ENCODE data around the gene PDE6C.

- TF ChIP-seq, protein P1, sequence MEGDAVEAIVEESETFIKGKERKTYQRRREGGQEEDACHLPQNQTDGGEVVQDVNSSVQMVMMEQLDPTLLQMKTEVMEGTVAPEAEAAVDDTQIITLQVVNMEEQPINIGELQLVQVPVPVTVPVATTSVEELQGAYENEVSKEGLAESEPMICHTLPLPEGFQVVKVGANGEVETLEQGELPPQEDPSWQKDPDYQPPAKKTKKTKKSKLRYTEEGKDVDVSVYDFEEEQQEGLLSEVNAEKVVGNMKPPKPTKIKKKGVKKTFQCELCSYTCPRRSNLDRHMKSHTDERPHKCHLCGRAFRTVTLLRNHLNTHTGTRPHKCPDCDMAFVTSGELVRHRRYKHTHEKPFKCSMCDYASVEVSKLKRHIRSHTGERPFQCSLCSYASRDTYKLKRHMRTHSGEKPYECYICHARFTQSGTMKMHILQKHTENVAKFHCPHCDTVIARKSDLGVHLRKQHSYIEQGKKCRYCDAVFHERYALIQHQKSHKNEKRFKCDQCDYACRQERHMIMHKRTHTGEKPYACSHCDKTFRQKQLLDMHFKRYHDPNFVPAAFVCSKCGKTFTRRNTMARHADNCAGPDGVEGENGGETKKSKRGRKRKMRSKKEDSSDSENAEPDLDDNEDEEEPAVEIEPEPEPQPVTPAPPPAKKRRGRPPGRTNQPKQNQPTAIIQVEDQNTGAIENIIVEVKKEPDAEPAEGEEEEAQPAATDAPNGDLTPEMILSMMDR (IDR thresholded peaks at IDR 0.05; ENCODE audit: low read depth, low read length), result no peak
- TF ChIP-seq EZH2phosphoT487 (IDR thresholded peaks at IDR 0.05; ENCODE audit: low read depth), result no peak
These were observed 27.5 kb downstream of the PDE6C start for GRCh38 chr10:93639791-93640190.

Measured in OCI-LY3 (cell line).